ENCODE measurements around the gene DDX60.

DDX60 gene

DNA sequence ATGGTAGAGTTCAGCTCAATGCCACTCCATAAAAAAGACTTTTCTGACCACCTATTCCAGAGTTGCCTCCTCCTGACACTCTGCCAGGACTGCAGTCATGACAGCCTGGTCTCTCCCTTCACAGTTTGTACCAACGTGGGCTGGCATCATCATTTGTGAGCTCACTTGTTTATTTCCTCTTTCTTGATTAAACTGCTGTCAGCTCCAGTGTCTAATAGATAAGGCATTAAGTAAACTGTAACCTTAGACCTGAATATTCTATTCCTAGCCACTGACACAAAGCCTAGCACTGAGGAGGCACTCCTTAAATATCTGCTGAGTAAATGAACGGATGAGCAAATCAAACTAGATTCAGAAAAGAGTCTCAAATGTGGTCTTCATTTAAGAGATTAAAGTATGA is 48.7 kb downstream of the DDX60 start:
- H3K27ac ChIP-seq (ENCODE audit: low read depth in 2 of 2, low read length in 2 of 2) = no peak overlapping the region
- H3K27me3 ChIP-seq (ENCODE audit: control insufficient read depth in 2 of 2, insufficient read depth in 2 of 2, low read length in 2 of 2) = no peaks in the 10 kb centered on the region
- H3K9me3 ChIP-seq (ENCODE audit: control insufficient read depth in 2 of 2, low read length in 2 of 2) = no peaks in the 10 kb centered on the region
- peaks cover 50 to 53% of the 10 kb centered on the region in 2 donors for H3K36me3 ChIP-seq (ENCODE audit: control insufficient read depth in 2 of 2, insufficient read depth in 2 of 2, low read length in 2 of 2)
- no peak overlapping the region for H3K4me3 ChIP-seq (ENCODE audit: low read length in 2 of 2)
- no peak overlapping the region for H3K9ac ChIP-seq (ENCODE audit: low read depth in 1 of 2, low read length in 2 of 2)
- no peaks in the 10 kb centered on the region for H3K4me1 ChIP-seq (ENCODE audit: control insufficient read depth in 2 of 2, insufficient read depth in 2 of 2, low read length in 2 of 2)

DNA sequence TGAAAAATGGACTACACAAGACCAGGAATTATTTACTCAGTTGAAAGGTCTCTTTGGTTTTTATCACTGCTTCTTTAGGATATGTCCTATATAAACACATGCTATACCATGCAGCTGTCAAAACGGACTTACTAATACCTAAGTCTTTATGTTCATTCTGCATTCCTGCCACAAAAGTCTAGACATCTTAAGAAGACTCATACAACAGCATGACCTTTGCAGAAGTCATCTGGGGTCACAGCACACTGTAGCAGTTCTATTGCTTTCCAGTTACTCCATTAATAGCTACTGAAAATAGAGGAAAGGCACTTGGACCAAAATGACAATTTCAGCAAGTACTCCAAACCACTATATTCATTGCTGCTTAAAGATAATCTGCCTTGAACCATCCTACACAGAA is 53.2 kb downstream of the DDX60 start:
- Histone ChIP-seq H3K36me3 (ENCODE audit: control insufficient read depth in 2 of 2, insufficient read depth in 2 of 2, low read length in 2 of 2) (peaks cover 27 to 33% of the 10 kb centered on the region in 2 donors), H3K9me3 (ENCODE audit: control insufficient read depth in 2 of 2, low read length in 2 of 2) (no peaks in the 10 kb centered on the region), H3K4me3 (ENCODE audit: low read length in 2 of 2) (no peak overlapping the region), H3K9ac (ENCODE audit: low read depth in 1 of 2, low read length in 2 of 2) (no peak overlapping the region), H3K4me1 (ENCODE audit: control insufficient read depth in 2 of 2, insufficient read depth in 2 of 2, low read length in 2 of 2) (no peaks in the 10 kb centered on the region), H3K27me3 (ENCODE audit: control insufficient read depth in 2 of 2, insufficient read depth in 2 of 2, low read length in 2 of 2) (no peaks in the 10 kb centered on the region), H3K27ac (ENCODE audit: low read depth in 2 of 2, low read length in 2 of 2) (no peak overlapping the region)

DNA sequence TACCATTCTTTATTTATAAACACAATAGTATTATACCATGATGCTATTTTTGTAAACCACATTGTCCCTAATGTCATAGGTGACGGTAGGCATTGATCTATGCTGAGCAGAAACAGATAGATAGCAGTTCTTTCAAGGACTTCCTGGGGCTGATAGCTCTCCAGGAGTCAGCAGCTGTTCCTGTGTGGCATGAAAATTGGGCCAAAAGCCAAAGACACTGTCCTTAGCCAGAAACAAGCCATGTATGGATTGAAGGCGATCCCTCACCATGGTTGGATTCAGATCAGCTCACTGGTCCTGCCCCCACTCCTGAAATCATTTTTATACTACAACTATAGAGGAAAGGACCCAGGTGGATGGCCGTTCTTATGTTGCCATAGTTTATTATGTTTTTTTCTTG is 53.6 kb downstream of the DDX60 start:
- no peak overlapping the region for H3K9ac ChIP-seq (ENCODE audit: low read depth in 1 of 2, low read length in 2 of 2)
- H3K4me3 ChIP-seq (ENCODE audit: low read length in 2 of 2) = no peak overlapping the region
- no peaks in the 10 kb centered on the region for H3K4me1 ChIP-seq (ENCODE audit: control insufficient read depth in 2 of 2, insufficient read depth in 2 of 2, low read length in 2 of 2)
- H3K36me3 ChIP-seq (ENCODE audit: control insufficient read depth in 2 of 2, insufficient read depth in 2 of 2, low read length in 2 of 2) = peaks cover 29 to 31% of the 10 kb centered on the region in 2 donors
- H3K9me3 ChIP-seq (ENCODE audit: control insufficient read depth in 2 of 2, low read length in 2 of 2) = no peaks in the 10 kb centered on the region
- no peaks in the 10 kb centered on the region for H3K27me3 ChIP-seq (ENCODE audit: control insufficient read depth in 2 of 2, insufficient read depth in 2 of 2, low read length in 2 of 2)
- no peak overlapping the region for H3K27ac ChIP-seq (ENCODE audit: low read depth in 2 of 2, low read length in 2 of 2)

DNA sequence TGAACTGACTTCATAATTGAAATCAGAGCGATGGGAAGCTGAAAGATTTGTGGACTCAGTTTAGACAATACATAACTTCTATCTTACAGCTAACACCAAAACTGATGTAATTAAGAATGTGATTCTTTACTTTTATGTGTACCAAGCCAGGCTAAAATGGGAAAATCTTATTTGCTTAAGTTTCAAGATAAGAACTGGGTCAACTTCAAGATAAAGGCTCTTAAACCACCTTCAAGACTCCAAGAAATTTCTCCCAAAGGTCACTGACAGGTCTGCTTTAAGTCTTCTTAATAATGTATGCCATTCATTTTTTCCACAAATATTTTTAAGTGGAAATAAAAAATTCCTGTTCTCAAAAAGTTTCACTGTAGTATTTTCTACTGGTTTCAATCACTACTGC is 55.5 kb downstream of the DDX60 start:
- Histone ChIP-seq H3K4me3 (ENCODE audit: low read length in 2 of 2) (no peak overlapping the region), H3K36me3 (ENCODE audit: control insufficient read depth in 2 of 2, insufficient read depth in 2 of 2, low read length in 2 of 2) (peaks cover 24 to 31% of the 10 kb centered on the region in 2 donors), H3K4me1 (ENCODE audit: control insufficient read depth in 2 of 2, insufficient read depth in 2 of 2, low read length in 2 of 2) (no peaks in the 10 kb centered on the region), H3K9ac (ENCODE audit: low read depth in 1 of 2, low read length in 2 of 2) (no peak overlapping the region), H3K9me3 (ENCODE audit: control insufficient read depth in 2 of 2, low read length in 2 of 2) (no peaks in the 10 kb centered on the region), H3K27me3 (ENCODE audit: control insufficient read depth in 2 of 2, insufficient read depth in 2 of 2, low read length in 2 of 2) (no peaks in the 10 kb centered on the region), H3K27ac (ENCODE audit: low read depth in 2 of 2, low read length in 2 of 2) (no peak overlapping the region)

DNA sequence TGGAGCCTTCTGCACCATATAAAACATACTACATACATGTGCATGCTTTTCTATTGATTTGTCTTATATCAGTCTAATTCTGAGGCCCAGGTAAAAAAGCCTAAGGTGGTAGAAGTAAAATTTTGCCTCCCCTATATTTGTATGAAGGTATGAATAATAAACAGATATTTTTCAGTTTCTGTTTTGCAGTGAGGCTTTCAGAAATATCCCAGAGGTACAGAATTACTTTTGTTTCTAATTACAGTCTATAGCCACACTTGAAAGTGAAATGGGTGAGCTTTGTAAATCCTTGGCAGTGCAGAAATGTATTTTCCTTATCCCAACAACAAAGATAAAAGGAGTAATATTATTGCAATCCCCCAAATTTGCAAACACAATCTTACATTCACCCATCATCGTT is 59.5 kb downstream of the DDX60 start:
- peaks cover 30 to 32% of the 10 kb centered on the region in 2 donors for H3K36me3 ChIP-seq (ENCODE audit: control insufficient read depth in 2 of 2, insufficient read depth in 2 of 2, low read length in 2 of 2)
- H3K9ac ChIP-seq (ENCODE audit: low read depth in 1 of 2, low read length in 2 of 2) = no peak overlapping the region
- no peaks in the 10 kb centered on the region for H3K27me3 ChIP-seq (ENCODE audit: control insufficient read depth in 2 of 2, insufficient read depth in 2 of 2, low read length in 2 of 2)

DNA sequence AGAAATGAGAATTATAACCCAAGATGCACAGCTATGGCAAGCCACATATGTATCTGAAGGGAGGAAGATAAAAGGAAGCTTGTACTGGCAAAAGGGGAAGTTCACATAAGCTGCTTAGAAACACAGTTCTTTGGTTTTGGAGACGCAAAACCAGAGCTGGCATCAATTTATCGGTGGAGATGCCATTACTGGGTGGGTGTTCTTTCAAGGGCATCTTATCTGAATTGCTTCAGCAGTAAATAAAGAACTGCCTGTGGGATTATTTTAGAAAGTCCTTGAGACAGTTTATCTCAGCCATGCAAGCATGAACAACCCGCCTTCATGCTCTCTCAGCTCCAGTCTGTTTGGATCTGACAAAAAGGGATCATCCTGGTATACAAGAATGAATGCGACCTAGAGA is 60.8 kb downstream of the DDX60 start:
- no peak overlapping the region for H3K4me3 ChIP-seq (ENCODE audit: low read length in 2 of 2)
- H3K9ac ChIP-seq (ENCODE audit: low read depth in 1 of 2, low read length in 2 of 2) = no peak overlapping the region
- H3K27me3 ChIP-seq (ENCODE audit: control insufficient read depth in 2 of 2, insufficient read depth in 2 of 2, low read length in 2 of 2) = no peaks in the 10 kb centered on the region
- H3K9me3 ChIP-seq (ENCODE audit: control insufficient read depth in 2 of 2, low read length in 2 of 2) = no peaks in the 10 kb centered on the region
- no peak overlapping the region for H3K27ac ChIP-seq (ENCODE audit: low read depth in 2 of 2, low read length in 2 of 2)
- H3K36me3 ChIP-seq (ENCODE audit: control insufficient read depth in 2 of 2, insufficient read depth in 2 of 2, low read length in 2 of 2) = peaks cover 39 to 45% of the 10 kb centered on the region in 2 donors
- H3K4me1 ChIP-seq (ENCODE audit: control insufficient read depth in 2 of 2, insufficient read depth in 2 of 2, low read length in 2 of 2) = no peaks in the 10 kb centered on the region

More for the DNA sequence above, 59.5 kb downstream of the DDX60 start:
- Histone ChIP-seq H3K4me3 (ENCODE audit: low read length in 2 of 2) (no peak overlapping the region), H3K27ac (ENCODE audit: low read depth in 2 of 2, low read length in 2 of 2) (no peak overlapping the region), H3K9me3 (ENCODE audit: control insufficient read depth in 2 of 2, low read length in 2 of 2) (no peaks in the 10 kb centered on the region), H3K4me1 (ENCODE audit: control insufficient read depth in 2 of 2, insufficient read depth in 2 of 2, low read length in 2 of 2) (no peaks in the 10 kb centered on the region)

DNA sequence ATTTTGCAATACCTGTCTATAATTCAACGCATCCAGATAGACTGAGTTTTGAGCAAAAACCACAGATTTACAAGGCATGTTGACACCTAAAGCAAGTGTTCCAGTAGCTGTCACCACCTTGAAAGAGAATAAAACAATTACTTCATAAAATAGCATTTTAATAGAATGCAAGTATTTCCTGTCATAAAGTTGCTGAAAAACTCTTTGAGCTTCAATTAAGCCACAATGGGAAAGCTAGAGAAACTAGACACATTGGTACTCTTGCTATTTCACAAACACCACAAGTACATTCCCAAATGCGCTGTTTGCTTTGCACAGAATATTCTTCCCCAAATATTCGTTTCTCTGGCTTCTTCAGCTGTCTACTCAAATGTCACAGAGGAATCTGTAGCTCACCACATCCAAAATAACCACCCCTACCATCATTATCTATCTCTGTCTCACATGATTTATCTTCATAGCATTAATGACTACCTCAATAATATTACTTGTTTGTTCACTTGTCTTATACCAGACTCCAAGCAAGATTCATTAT is 70.3 kb downstream of the DDX60 start:
- no peak overlapping the region for H3K4me3 ChIP-seq (ENCODE audit: low read length in 2 of 2)
- no peak overlapping the region for H3K9ac ChIP-seq (ENCODE audit: low read depth in 1 of 2, low read length in 2 of 2)
- H3K27ac ChIP-seq (ENCODE audit: low read depth in 2 of 2, low read length in 2 of 2) = no peak overlapping the region
- peaks cover 11 to 41% of the 10 kb centered on the region in 2 donors for H3K36me3 ChIP-seq (ENCODE audit: control insufficient read depth in 2 of 2, insufficient read depth in 2 of 2, low read length in 2 of 2)
- H3K9me3 ChIP-seq (ENCODE audit: control insufficient read depth in 2 of 2, low read length in 2 of 2) = peaks cover 0 to 4% of the 10 kb centered on the region in 2 donors
- no peaks in the 10 kb centered on the region for H3K4me1 ChIP-seq (ENCODE audit: control insufficient read depth in 2 of 2, insufficient read depth in 2 of 2, low read length in 2 of 2)
- H3K27me3 ChIP-seq (ENCODE audit: control insufficient read depth in 2 of 2, insufficient read depth in 2 of 2, low read length in 2 of 2) = no peaks in the 10 kb centered on the region

DNA sequence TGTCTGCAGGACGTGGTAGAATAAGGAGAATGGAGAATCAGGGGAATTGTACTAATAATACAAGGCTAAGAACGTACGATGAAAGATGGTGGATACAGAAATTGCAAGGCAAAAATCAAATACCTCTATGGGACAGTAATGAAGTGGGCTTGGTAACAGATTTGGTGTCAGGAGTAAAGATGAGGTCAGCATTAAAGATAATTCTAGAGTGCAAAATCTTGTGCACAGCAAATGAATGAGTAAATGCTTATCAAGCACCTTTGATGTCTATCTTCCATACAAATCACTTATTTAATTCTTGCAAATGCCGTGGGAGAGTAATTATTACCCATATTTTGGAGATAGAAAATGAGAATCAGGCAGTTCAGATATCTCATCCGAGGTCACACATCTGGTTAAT is 70.9 kb downstream of the DDX60 start:
- H3K9me3 ChIP-seq (ENCODE audit: control insufficient read depth in 2 of 2, low read length in 2 of 2) = peaks cover 0 to 4% of the 10 kb centered on the region in 2 donors
- H3K27me3 ChIP-seq (ENCODE audit: control insufficient read depth in 2 of 2, insufficient read depth in 2 of 2, low read length in 2 of 2) = no peaks in the 10 kb centered on the region
- no peaks in the 10 kb centered on the region for H3K4me1 ChIP-seq (ENCODE audit: control insufficient read depth in 2 of 2, insufficient read depth in 2 of 2, low read length in 2 of 2)
- H3K4me3 ChIP-seq (ENCODE audit: low read length in 2 of 2) = no peak overlapping the region
- H3K27ac ChIP-seq (ENCODE audit: low read depth in 2 of 2, low read length in 2 of 2) = no peak overlapping the region
- peaks cover 13 to 35% of the 10 kb centered on the region in 2 donors for H3K36me3 ChIP-seq (ENCODE audit: control insufficient read depth in 2 of 2, insufficient read depth in 2 of 2, low read length in 2 of 2)
- no peak overlapping the region for H3K9ac ChIP-seq (ENCODE audit: low read depth in 1 of 2, low read length in 2 of 2)

DNA sequence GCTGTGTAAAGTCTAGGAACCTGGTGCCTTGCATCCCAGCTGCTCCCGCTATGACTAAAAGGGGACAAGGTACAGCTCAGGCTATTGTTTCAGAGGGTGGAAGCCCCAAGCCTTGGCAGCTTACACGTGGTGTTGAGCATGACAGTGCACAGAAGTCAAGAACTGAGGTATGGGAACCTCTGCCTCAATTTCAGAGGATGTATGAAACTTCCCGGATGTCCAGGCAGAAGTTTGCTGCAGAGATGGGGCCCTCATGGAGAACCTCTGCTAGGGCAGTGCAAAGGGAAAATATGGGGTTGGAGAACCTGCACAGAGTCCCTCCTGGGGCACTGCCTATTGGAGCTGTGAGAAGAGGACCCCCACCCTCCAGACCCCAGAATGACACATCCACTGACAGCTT is 76.6 kb downstream of the DDX60 start:
- H3K9me3 ChIP-seq (ENCODE audit: control insufficient read depth in 2 of 2, low read length in 2 of 2) = peaks cover 4 to 9% of the 10 kb centered on the region in 2 donors
- peaks cover 6 to 19% of the 10 kb centered on the region in 2 donors for H3K36me3 ChIP-seq (ENCODE audit: control insufficient read depth in 2 of 2, insufficient read depth in 2 of 2, low read length in 2 of 2)
- no peak overlapping the region for H3K4me3 ChIP-seq (ENCODE audit: low read length in 2 of 2)
- no peaks in the 10 kb centered on the region for H3K4me1 ChIP-seq (ENCODE audit: control insufficient read depth in 2 of 2, insufficient read depth in 2 of 2, low read length in 2 of 2)
- H3K9ac ChIP-seq (ENCODE audit: low read depth in 1 of 2, low read length in 2 of 2) = no peak overlapping the region
- no peak overlapping the region for H3K27ac ChIP-seq (ENCODE audit: low read depth in 2 of 2, low read length in 2 of 2)
- no peaks in the 10 kb centered on the region for H3K27me3 ChIP-seq (ENCODE audit: control insufficient read depth in 2 of 2, insufficient read depth in 2 of 2, low read length in 2 of 2)

DNA sequence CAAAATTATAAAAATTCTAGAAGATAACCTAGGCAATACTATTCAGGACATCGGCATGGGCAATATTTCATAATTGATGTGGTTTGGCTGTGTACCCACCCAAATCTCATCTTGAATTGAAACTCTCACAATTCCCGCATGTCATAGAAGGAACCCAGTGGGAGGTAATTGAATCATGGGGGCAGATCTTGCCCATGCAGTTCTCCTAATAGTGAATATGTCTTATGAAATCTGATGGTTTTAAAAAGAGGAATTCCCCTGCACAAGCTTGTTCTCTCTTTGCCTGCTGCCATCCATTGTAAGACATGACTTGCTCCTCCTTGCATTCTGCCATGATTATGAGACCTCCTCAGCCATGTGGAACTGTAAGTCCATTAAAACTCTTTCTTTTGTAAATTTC is 77.7 kb downstream of the DDX60 start:
- Histone ChIP-seq H3K27me3 (ENCODE audit: control insufficient read depth in 2 of 2, insufficient read depth in 2 of 2, low read length in 2 of 2) (no peaks in the 10 kb centered on the region), H3K9ac (ENCODE audit: low read depth in 1 of 2, low read length in 2 of 2) (no peak overlapping the region), H3K36me3 (ENCODE audit: control insufficient read depth in 2 of 2, insufficient read depth in 2 of 2, low read length in 2 of 2) (peaks cover 6 to 10% of the 10 kb centered on the region in 2 donors), H3K4me3 (ENCODE audit: low read length in 2 of 2) (no peak overlapping the region), H3K4me1 (ENCODE audit: control insufficient read depth in 2 of 2, insufficient read depth in 2 of 2, low read length in 2 of 2) (no peaks in the 10 kb centered on the region), H3K9me3 (ENCODE audit: control insufficient read depth in 2 of 2, low read length in 2 of 2) (peaks cover 4 to 9% of the 10 kb centered on the region in 2 donors), H3K27ac (ENCODE audit: low read depth in 2 of 2, low read length in 2 of 2) (no peak overlapping the region)

DNA sequence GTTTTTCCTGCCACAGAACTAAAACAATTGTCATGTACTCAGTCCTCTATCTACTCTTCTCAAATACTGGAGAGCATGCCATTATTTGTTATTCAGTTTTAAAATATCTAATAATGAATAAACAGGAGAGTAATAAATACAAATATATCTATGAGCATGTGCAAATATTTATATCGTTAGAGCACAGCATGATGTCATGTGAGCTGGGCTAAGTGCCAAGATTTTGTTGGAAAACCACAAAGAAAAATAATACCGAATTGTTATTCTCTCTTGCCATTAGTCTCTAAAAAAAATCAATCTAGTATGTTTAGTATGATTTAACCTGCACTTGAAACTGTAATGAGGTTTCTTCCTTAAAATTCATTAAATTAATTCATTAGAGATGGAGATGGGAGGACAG is 97.3 kb downstream of the DDX60 start:
- no peaks in the 10 kb centered on the region for H3K9me3 ChIP-seq (ENCODE audit: control insufficient read depth in 2 of 2, low read length in 2 of 2)
- H3K36me3 ChIP-seq (ENCODE audit: control insufficient read depth in 2 of 2, insufficient read depth in 2 of 2, low read length in 2 of 2) = peaks cover 14 to 33% of the 10 kb centered on the region in 2 donors
- H3K27ac ChIP-seq (ENCODE audit: low read depth in 2 of 2, low read length in 2 of 2) = no peak overlapping the region
- no peaks in the 10 kb centered on the region for H3K27me3 ChIP-seq (ENCODE audit: control insufficient read depth in 2 of 2, insufficient read depth in 2 of 2, low read length in 2 of 2)
- H3K9ac ChIP-seq (ENCODE audit: low read depth in 1 of 2, low read length in 2 of 2) = no peak overlapping the region
- H3K4me3 ChIP-seq (ENCODE audit: low read length in 2 of 2) = no peak overlapping the region
- H3K4me1 ChIP-seq (ENCODE audit: control insufficient read depth in 2 of 2, insufficient read depth in 2 of 2, low read length in 2 of 2) = no peaks in the 10 kb centered on the region
